Anterior cingulate cortex (tissue), 58 donors: ENCODE measurements around the gene CLPTM1L.
"Not testable (repeated sequence)": the region's sequence is repeated elsewhere in the genome, so short reads cannot be mapped to it uniquely, and the experiment has no call there.

ENCODE experiments used
- DNase-seq, 58 donors: peaks; one replicate each; lab custom pipeline; 2025; lab: John Stamatoyannopoulos, UW

CLPTM1L gene

DNA sequence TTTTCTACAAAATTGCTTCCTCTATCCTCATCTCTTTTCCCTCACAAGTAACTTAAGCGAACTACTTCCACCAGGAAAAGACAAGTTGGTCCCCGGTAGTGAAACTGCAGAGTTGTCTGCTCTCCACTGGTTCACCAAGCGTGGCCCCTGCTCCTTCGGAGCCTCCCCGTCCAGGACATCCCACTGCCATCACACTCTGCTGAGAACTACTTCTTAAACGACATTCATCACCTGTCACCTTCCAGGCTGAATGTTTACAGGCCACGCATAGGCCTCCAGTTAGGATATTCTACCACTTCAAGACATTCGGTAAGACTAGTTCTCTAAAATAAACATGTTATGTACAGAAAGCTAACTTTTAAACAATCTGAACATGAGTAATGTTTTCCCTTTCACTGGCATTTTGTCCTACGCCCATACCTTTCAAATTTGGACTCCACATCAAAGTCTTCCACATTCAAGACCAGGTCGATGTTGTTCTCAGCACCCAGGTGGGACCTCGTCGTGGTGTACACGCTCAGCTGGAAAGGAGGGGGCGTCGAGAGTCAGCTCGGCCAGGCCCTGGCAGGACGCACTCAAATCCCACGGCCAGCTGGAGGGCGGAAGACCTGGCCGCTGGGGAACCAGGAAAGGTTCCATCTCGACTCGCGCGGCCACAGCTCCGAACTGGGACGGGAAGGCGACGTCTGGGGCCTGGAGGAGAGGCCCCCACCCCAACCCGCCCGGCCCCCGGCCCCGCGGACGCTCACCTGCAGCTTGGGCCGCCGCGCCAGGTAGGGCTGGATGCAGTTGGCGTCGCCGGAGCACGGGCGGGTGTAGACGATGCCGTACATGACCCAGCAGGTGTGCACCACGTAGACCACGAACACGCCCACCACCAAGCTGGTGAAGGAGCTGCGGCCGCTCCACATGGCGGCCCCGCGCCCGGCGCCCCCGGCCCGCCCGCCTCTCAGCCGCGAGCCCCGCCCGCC lies 683 bp downstream of the CLPTM1L start:
- no peak for DNase-seq

DNA sequence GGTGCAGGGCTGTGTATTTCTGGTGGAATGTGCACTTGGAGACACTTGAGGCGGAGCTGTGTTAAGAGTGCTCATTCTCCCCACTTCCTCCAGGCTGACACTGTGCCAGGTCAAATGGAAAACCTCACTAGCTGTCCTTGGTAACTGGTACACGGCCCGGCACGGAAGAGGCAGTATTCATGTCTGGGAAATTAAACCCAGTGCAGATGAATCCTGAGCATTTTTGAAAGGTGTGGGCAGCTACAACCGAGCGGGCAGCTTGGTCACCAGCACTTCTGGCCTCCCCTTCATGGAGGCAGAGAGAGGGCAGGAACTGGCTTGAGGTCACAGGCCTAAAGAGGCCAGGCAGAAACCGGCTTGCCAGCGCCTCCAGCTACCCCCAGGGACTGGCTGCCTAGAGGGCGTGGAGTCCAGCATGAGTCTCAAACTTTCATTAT lies 1.6 kb downstream of the CLPTM1L start:
- DNase-seq, result no peak

DNA sequence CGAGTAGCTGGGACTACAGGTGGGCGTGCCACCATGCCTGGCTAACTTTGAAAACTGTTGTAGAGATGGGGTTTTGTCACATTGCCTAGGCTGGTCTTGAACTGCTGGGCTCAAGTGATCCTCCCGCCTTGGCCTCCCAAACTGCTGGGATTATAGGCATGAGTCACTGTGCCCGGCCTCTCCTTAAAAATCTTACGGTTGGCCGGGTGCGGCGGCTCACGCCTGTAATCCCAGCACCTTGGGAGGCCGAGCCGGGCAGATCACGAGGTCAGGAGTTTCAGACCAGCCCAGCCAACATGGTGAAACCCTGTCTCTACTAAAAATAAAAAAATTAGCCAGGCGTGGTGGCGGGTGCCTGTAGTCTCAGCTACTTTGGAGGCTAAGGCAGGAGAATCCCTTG lies 2.2 kb downstream of the CLPTM1L start:
- DNase-seq, result not testable (repeated sequence)

DNA sequence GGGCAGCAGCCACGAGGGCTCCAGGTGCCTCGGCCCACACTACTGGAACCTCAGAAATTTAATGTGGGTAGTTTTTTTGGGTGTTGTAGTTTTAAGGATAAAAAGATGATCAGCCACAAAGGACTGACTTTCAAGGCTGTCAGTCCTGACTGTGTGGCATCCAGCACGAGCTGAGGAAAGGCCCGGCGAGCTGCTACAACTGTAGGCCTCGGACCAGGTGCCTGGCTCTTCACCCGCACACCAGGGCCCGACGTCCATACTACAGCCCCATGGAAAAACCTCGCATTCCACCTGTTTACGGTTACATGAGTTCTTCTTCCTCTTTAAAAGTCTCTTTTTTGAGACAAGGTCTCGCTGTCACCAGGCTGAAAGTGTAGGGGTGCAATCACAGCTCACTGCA lies 2.6 kb downstream of the CLPTM1L start:
- no peak for DNase-seq

- no peak for DNase-seq
Observed at GRCh38 chr5:1341863-1342262, 3.0 kb downstream of the CLPTM1L start.

DNA sequence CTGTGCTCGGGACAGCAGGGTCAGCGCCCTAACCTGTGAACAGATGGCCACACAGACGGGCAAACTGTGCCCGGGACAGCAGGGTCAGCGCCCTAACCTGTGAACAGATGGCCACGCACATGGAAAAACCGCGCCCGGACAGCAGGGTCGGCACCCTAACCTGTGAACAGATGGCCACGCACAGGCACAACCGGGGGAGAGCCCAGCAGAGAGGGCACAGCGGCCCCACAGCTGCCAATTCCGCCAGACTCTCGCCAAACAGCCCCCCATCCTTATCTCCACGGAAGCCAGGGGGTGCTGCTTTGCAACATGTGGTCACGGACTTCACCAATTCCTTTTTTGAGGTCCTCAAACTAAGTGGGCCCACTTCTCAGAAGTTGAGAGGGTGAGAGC lies 5.1 kb downstream of the CLPTM1L start:
- not testable (repeated sequence) for DNase-seq

GRCh38 chr5:1339139-1339817 lies 5.6 kb downstream of the CLPTM1L start:
- DNase-seq, result not testable (repeated sequence)

DNA sequence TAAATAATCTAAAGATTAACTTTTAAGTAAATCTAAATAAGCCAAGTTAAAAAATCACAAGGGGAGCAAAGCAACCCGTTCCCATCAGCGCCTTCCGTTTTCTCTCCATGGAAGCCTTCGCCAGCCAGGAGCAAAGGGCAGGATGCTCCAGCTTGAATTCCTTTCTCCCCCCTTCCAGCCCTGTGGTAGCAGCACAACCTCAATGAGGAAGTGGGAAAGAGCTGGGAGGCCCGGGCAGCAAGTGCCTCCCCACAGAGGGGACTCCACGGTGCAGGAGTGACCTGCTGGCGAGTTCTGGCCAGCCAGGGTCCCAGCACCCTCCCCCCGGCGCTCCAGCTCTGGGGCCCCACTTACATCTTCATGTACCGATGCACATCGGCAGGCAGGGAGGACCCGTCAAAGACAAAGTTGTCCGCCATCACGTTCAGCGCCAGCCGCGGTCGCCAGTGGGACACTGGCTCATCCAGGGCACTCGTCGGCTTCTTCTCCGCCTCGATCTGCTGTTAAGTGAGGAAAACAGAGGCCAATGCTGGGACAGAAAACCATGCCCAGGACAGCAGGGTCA lies 6.3 kb downstream of the CLPTM1L start:
- no peak for DNase-seq

GRCh38 chr5:1338196-1338490 lies 6.8 kb downstream of the CLPTM1L start:
- no peak for DNase-seq

- DNase-seq, result no peak
Observed at GRCh38 chr5:1337489-1338195, 7.3 kb downstream of the CLPTM1L start.

DNA sequence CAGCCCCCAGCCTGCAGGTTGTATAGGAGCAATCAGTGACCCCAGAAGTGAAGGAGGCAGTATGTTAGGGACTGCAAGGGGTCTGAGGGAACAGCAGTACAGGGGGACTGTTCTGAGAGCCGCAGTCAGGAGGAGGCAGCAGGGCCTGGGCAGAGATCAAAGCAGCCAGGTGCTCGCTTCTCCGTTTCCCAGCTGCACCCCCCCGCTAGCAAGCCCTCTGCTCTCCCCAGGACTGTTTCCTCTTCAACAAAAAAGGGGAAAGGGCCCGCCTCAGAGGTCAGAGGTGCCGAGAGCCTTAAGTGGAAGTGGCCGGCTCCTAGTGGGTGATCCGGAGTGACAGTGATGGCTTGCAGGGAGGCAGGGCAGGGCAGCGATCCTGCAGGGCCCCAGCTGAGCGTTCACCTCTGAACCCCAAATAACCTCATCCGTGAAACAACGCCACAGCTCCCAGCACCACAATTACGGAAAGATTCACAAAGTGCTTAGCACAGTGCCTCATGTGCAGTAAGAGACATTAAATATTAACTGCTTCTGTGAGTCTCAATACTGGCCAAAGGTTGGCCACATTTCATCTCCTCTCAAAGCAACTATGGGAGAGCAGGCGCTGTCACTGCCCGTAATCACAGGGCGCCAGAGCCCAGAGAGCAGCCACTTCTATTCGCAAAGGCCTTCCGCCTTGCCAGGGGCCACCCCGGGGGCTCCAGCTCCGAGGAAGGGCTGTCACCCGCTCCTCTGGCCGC lies 8.0 kb downstream of the CLPTM1L start:
- no peak for DNase-seq

DNA sequence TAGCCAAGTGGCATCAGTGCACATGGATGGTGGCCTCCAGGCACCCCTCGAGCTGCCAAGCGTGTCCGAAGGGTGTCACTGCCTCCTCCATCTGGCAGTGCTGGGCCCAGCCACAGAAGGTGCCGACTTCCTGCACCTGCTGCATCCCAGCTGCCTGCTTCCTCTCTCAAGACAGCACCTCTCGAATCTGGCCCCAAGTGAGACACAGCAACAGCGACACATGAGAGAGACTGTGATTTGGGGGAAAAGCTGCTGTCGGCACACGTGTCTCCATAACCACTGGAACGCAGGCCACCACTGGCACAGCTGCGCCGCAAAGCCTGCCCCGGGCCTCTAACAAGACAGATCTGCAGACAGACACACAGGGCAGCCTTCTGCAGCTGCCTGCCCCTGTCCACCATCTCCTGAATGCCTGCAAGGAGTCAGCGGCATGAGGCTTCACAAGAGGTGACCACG lies 8.8 kb downstream of the CLPTM1L start:
- DNase-seq, result no peak

DNA sequence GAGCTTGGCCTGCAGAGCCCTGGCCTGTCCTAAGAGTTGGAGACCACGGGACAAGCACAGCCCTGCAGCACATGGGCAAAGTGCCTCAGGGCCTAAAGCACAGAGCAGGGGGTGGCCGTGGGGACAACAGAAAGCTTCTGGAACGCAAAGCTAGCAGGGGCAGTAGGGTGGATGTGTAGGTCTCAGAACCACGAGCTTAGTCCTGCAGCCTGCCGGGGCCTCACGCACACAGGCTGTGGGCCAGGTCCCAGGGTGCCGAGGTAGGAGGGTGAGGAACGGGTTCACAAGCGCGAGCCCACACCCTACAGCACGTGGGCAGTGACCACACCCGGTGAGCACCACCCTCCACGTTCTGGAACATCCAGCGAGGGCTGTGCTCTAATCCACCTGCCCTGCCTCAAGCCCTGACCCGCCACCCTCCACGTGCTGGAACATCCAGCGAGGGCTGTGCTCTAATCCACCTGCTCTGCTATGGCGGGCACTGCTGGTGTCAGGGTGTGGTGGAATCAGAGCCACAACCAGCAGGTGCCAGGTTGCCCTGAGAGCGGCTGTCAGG lies 9.3 kb downstream of the CLPTM1L start:
- DNase-seq, result no peak

GRCh38 chr5:1334831-1335539 lies 9.9 kb downstream of the CLPTM1L start:
- no peak for DNase-seq

DNA sequence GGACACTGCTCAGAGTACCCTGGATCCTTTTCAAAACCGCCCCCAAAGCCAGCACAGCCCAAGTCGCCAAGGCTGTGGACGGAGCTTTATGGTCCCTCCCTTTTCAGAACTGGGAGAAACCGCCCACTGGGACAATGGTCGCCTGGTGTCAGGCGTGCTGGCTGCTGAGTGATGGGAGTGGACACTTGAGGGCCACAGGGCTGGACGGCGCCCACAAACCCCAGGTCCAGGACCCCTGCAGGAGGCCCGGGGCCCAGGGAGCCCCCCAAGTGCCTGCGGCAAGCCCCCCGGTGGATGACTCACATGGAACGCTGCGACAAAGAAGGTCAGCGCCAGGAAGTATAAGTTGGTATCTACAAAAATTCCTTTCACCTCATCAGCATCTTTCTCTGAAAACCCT lies 10.9 kb downstream of the CLPTM1L start:
- DNase-seq, result no peak

GRCh38 chr5:1333286-1333685 lies 11.6 kb downstream of the CLPTM1L start:
- not testable (repeated sequence) for DNase-seq

DNA sequence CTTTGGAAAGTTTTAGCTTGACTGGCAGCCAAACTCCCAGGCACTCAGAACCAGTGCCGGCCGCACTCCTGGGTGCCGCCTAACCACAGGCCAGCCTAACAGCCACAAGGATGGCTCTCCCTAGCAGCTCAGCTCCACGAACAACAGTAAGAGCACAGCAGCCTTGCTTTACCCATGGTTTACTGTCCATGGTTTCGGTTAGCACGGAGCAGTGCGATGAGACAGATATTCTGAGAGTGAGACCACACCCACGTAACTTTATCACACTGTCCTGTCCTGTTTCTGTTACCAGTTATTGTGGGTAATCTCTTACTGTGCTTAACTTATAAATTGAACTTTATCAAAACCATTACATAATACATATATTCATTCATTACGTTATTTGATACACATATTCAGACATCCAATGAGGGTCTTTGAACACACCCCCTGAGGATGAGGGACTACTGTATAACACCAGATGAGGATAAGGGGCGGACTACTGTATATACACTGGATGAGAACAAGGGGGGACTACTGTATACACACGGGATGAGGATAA lies 12.4 kb downstream of the CLPTM1L start:
- DNase-seq, result no peak

DNA sequence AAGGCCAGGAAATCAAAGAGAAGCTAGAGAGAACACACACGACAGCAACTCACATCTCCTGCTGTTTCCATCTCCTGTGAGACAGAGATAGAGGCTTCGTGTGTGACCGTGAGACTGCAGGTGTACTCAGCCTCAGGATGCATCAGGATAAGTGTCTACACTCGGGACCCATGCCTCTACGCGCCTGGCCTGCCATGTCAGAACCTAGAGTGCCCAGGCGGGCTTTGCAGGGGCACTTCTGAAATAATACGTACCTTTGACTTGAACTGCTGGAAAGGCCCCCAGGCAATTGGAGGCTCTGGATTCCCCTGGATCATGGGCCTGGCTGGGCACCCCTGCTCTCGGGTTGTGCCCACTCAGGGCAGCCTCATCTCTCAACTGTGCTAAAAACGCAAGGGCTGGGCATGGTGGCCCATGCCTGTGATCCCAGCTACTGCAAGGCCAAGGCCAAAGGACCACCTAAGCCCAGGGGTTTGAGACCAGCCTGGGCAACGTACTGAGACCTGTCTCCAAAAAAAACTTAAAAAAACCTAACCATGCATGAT lies 13.0 kb downstream of the CLPTM1L start:
- DNase-seq, result no peak
